GM12878 (cell line): ENCODE measurements around the gene MN1. TPM values are rescaled to one million over a fixed set of nuclear protein-coding genes. Genes with fewer than 3 reads are reported as not detected.

ENCODE experiments used
- BHLHE40 ChIP-seq, 2 experiments: fragments of 450-650 bp in 1 of 2; IDR thresholded peaks; 2 replicates each; pipeline ENCODE4 v1.6.1; 2011 to 2017; ENCODE audit warnings: low read depth in 2 of 2, borderline replicate concordance in 1 of 2, improper control_type of control experiment in 1 of 2, low read length in 1 of 2, mild to moderate bottlenecking in 1 of 2
- CEBPZ ChIP-seq: fragments of 150-350 bp; IDR thresholded peaks from 2 replicates; pipeline ENCODE4 v1.6.1; 2016; ENCODE audit warnings: low read depth, low read length
- IRF5 ChIP-seq: fragments of 450-650 bp; IDR thresholded peaks from 2 replicates; pipeline ENCODE4 v1.6.1; 2017; ENCODE audit warnings: borderline replicate concordance
- POU2F2 ChIP-seq: IDR thresholded peaks from 3 replicates; pipeline ENCODE4 v1.6.1; 2011; ENCODE audit warnings: low read depth, mild to moderate bottlenecking, low read length, borderline replicate concordance
- ZBTB4 ChIP-seq: fragments of 450-650 bp; formaldehyde crosslinking; IDR thresholded peaks from 2 replicates; pipeline ENCODE4 v1.4.0; 2022; ENCODE audit warnings: mild to moderate bottlenecking, moderate library complexity
- ZNF24 ChIP-seq: fragments of 450-650 bp; IDR thresholded peaks from 2 replicates; pipeline ENCODE4 v1.6.1; 2017; ENCODE audit warnings: antibody characterized with exemption, mild to moderate bottlenecking
- polyA plus RNA-seq, 11 experiments: library from polyadenylated mRNA; depleted of rRNA in 4 of 11; unstranded in 6 of 11; stranded (reverse) in 5 of 11; fragments of >200 nt; fragmentation: Nextera tagmentation in 4 of 11; fragmentation: Illumina TruSeq in 1 of 11; extraction: Ambion mirVana in 4 of 11; extraction: Trizol in 1 of 11; gene quantifications; 1 replicate in 1 of 11; 2 replicates in 10 of 11; pipeline versions ENCODE4 v1.2.1 to v1.2.3, GENCODE V29; 2011 to 2016; ENCODE audit warnings: inconsistent platforms in 2 of 11, missing spikeins in 2 of 11, low read depth in 1 of 11
- total RNA-seq, 4 experiments: library from RNA; depleted of rRNA in 3 of 4; stranded (reverse); fragments of >200 nt in 3 of 4; fragmentation: Illumina TruSeq in 1 of 4; extraction: Trizol in 1 of 4; gene quantifications; 2 replicates each; pipeline versions ENCODE4 v1.2.1 to v1.2.3, GENCODE V29; 2013 to 2021

MN1 gene
- total and polyA plus RNA-seq, 10 of the 15 experiments (the other 5 are each of a cell fraction or from before 2014, with no cell fraction given) = under 0.01 to 0.24 (median 0.03) TPM; not detected in 3

GRCh38 chr22:27726331-27726685 lies 75.2 kb downstream of the MN1 start (continued):
- TF ChIP-seq BHLHE40 (IDR thresholded peaks at IDR 0.05; ENCODE audit: borderline replicate concordance in 1 of 2, low read depth in 2 of 2, low read length in 1 of 2) (no peak), ZNF24 (no peak), POU2F2 (no peak), CEBPZ (no peak), ZBTB4 (CRISPR knock-in tag) (no peak), IRF5 (no peak)
- TF ChIP-seq, all 136 proteins: peak for 0
